ENCODE results near the gene AP5Z1. TPM values are rescaled to one million over a fixed set of nuclear protein-coding genes. Genes with fewer than 3 reads are reported as not detected.

Gene AP5Z1
- total RNA-seq, 1 donor from 2014 or later, result 40.5 TPM

DNA sequence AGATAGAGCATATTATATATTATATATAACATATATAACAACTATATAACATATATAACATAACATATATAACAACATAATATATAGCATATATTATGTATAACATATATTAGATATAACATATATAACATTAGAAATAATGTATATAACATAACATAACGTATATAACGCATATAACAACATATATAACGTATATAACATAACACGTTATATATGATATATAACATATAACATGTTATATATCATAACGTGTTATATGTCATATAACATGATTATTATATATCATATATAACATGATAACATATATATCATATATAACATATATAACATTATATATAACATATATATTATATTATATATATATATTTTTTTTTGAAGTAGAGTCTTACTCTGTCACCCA is 3.7 kb downstream of the AP5Z1 start:
- Histone ChIP-seq H3K4me1 (peaks cover 34% of the 10 kb centered on the region), H3K36me3 (peaks cover 0 to 31% of the 10 kb centered on the region in 2 donors), H3K27me3 (no peaks in the 10 kb centered on the region), H3K9me3 (no peaks in the 10 kb centered on the region), H3K27ac (no peak overlapping the region), H3K4me3 (no peak overlapping the region)
- no peak for DNase-seq (ENCODE audit: extremely low spot score in 2 of 2)
- TF ChIP-seq POLR2AphosphoS5 (IDR thresholded peaks at IDR 0.05; ENCODE audit: insufficient read depth in 1 of 2, low read depth in 1 of 2) (no peak), POLR2A (IDR thresholded peaks at IDR 0.05) (no peak)
- TF ChIP-seq, protein P1, sequence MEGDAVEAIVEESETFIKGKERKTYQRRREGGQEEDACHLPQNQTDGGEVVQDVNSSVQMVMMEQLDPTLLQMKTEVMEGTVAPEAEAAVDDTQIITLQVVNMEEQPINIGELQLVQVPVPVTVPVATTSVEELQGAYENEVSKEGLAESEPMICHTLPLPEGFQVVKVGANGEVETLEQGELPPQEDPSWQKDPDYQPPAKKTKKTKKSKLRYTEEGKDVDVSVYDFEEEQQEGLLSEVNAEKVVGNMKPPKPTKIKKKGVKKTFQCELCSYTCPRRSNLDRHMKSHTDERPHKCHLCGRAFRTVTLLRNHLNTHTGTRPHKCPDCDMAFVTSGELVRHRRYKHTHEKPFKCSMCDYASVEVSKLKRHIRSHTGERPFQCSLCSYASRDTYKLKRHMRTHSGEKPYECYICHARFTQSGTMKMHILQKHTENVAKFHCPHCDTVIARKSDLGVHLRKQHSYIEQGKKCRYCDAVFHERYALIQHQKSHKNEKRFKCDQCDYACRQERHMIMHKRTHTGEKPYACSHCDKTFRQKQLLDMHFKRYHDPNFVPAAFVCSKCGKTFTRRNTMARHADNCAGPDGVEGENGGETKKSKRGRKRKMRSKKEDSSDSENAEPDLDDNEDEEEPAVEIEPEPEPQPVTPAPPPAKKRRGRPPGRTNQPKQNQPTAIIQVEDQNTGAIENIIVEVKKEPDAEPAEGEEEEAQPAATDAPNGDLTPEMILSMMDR (IDR thresholded peaks at IDR 0.05), result no peak
- intact Hi-C loops (cut with DNase I), result no loop called here

DNA sequence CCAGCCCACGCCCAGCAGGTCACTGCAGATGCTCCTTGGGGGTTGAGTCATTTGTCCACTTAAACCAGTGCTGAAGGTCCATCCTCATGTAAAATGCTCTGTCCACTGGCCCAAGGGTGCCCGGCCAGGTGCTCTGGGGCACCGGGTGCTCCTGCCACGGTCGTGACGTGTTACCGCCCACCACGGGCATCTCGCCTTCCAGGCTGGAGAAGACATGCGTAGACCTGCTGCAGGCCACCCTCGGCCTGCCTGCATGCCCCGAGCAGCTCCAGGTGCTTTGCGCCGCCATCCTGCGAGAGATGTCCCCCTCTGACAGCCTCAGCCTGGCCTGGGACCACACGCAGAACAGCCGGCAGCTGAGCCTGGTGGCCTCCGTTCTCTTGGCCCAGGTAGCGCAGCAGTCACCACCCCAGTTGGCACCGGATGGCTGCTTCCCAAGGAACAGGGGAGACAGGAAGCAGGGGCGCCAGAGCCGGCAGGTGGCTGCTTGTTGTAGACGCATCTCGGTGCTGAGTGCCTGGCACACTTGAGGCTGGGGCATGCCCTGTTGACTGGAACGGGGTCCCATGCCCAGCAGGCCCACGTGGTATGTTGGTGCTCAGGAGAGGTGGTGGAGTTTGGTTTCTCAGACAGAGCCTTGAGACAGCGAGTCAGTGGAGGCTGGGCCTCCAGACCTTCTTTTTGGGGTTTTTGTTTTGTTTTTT is 6.1 kb downstream of the AP5Z1 start:
- H3K4me3 ChIP-seq, result no peak overlapping the region
- TF ChIP-seq POLR2A (IDR thresholded peaks at IDR 0.05), result no peak
- no peak for TF ChIP-seq POLR2AphosphoS5 (IDR thresholded peaks at IDR 0.05; ENCODE audit: insufficient read depth in 1 of 2, low read depth in 1 of 2)
- TF ChIP-seq, protein P1 (IDR thresholded peaks at IDR 0.05), result no peak
- peaks cover 0 to 53% of the 10 kb centered on the region in 2 donors for H3K36me3 ChIP-seq
- intact Hi-C loops (cut with DNase I), result no loop called here
- H3K27me3 ChIP-seq, result no peaks in the 10 kb centered on the region
- no peak for DNase-seq (ENCODE audit: extremely low spot score in 2 of 2)
- H3K4me1 ChIP-seq, result peaks cover 20% of the 10 kb centered on the region
- no peaks in the 10 kb centered on the region for H3K9me3 ChIP-seq
- no peak overlapping the region for H3K27ac ChIP-seq

DNA sequence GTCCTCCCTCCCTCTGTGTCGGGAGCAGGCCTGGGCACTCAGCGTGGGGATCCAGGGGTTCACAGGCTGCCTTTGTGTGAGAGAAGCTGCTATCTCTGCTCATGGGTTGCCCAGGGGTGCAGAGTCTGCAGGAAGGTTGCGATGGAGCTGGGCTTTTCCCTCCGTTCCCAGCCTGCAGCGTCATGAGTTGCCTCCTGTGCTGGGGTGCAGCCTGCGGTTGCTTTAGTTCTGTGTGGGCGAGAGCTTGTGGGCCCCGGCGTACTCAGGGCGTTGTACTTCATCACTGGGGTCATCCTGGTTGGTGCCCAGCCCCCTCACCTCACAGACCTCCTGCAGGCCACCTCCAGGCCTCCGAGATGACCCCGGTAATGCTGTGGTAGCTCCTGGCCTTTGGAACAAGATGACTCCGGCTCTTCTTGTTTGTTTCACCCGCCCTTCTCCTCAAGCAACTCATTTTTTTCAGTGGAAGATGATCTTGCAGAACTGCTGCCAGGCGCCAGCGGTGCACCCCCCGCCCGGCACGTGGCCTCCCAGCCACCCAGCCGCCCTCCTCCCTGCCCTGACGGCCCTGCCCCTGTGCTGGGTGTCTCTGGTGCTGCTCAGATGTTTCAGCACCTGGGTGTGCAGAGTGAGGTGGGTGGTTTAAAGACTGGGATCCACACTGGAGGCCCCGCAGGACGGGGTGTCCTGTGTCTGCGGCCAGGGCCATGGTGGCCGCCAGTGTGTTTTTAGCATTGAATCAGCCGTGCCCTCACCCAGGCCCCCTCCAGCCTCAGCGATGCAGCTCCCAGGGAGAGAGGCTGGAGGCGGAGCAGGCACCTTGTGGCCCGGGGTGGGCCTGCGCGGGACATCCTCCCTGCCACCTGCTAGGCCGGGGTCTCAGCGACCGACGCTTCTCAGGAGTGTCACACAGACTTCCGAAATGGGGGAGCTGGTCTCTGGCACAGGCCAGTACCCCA is 7.2 kb downstream of the AP5Z1 start:
- Histone ChIP-seq H3K4me1 (peaks cover 9% of the 10 kb centered on the region), H3K27me3 (no peaks in the 10 kb centered on the region), H3K27ac (no peak overlapping the region), H3K9me3 (no peaks in the 10 kb centered on the region), H3K4me3 (no peak overlapping the region), H3K36me3 (peaks cover 0 to 64% of the 10 kb centered on the region in 2 donors)
- TF ChIP-seq POLR2A (IDR thresholded peaks at IDR 0.05) (no peak), POLR2AphosphoS5 (IDR thresholded peaks at IDR 0.05; ENCODE audit: insufficient read depth in 1 of 2, low read depth in 1 of 2) (no peak)
- TF ChIP-seq, protein P1 (IDR thresholded peaks at IDR 0.05), result no peak
- intact Hi-C loops (cut with DNase I), result no loop called here
- DNase-seq (ENCODE audit: extremely low spot score in 2 of 2), result no peak

DNA sequence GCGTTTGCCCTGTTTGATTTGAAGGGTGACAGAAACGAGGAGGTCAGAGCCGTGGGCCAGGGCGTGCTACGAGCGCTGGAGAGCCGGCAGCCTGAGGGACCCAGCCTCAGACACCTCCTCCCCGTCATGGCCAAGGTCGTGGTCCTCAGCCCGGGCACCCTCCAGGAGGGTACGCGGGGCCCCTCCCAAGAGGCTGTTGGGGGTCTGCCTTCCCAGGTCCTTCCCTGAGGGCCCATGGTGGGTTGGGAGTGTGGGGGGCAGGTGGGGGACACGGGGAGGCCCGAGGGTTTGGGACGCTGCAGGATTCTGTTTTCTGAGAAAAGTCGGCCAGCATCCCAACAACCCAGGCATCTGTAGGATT is 7.8 kb downstream of the AP5Z1 start:
- no peak for DNase-seq (ENCODE audit: extremely low spot score in 2 of 2)
- Histone ChIP-seq H3K27ac (no peak overlapping the region), H3K4me3 (no peak overlapping the region), H3K4me1 (peaks cover 2% of the 10 kb centered on the region), H3K9me3 (no peaks in the 10 kb centered on the region), H3K36me3 (peaks cover 0 to 71% of the 10 kb centered on the region in 2 donors), H3K27me3 (no peaks in the 10 kb centered on the region)
- intact Hi-C loops (cut with DNase I), result no loop called here
- TF ChIP-seq POLR2A (IDR thresholded peaks at IDR 0.05) (no peak), POLR2AphosphoS5 (IDR thresholded peaks at IDR 0.05; ENCODE audit: insufficient read depth in 1 of 2, low read depth in 1 of 2) (no peak)
- TF ChIP-seq, protein P1 (IDR thresholded peaks at IDR 0.05), result no peak

Measured in vagina (tissue), 2 donors.